ENCODE data around the gene KDSR.
A peak's percentile ranks its signal among the peaks of the same experiment; 100 is the strongest.

The KDSR gene

GRCh38 chr18:63320123-63320974, 46.7 kb downstream of the KDSR start:
- peak; percentile 73 for DNase-seq (ENCODE audit: low read depth)

GRCh38 chr18:63319383-63320122, 47.5 kb downstream of the KDSR start, which contains the start of gene BCL2:
BCL2 (minus strand) TSS chr18:63319769.
- DNase-seq (ENCODE audit: low read depth) = no peak

- no peak for DNase-seq (ENCODE audit: low read depth)
These were observed 48.1 kb downstream of the KDSR start for GRCh38 chr18:63318889-63319382.

- DNase-seq (ENCODE audit: low read depth) = peak; percentile 57
These were observed 48.8 kb downstream of the KDSR start for GRCh38 chr18:63317982-63318888.

- no peak for DNase-seq (ENCODE audit: low read depth)
These were observed 49.5 kb downstream of the KDSR start for GRCh38 chr18:63317556-63317946.

GRCh38 chr18:63316612-63317555, 50.1 kb downstream of the KDSR start:
- no peak for DNase-seq (ENCODE audit: low read depth)

GRCh38 chr18:63315876-63316275, 51.1 kb downstream of the KDSR start:
- DNase-seq (ENCODE audit: low read depth) = no peak

- no peak for DNase-seq (ENCODE audit: low read depth)
These were observed 51.8 kb downstream of the KDSR start for GRCh38 chr18:63315131-63315662.

- DNase-seq (ENCODE audit: low read depth) = no peak
These were observed 52.8 kb downstream of the KDSR start for GRCh38 chr18:63314062-63314790.

GRCh38 chr18:63313396-63313917, 53.5 kb downstream of the KDSR start:
- DNase-seq (ENCODE audit: low read depth) = no peak

- DNase-seq (ENCODE audit: low read depth) = no peak
These were observed 54.1 kb downstream of the KDSR start for GRCh38 chr18:63312737-63313395.

- DNase-seq (ENCODE audit: low read depth) = no peak
These were observed 55.0 kb downstream of the KDSR start for GRCh38 chr18:63312019-63312409.

- no peak for DNase-seq (ENCODE audit: low read depth)
These were observed 55.6 kb downstream of the KDSR start for GRCh38 chr18:63311118-63312018.

- DNase-seq (ENCODE audit: low read depth) = no peak
These were observed 57.6 kb downstream of the KDSR start for GRCh38 chr18:63309422-63309821.

GRCh38 chr18:63307551-63308200, 59.3 kb downstream of the KDSR start:
- no peak for DNase-seq (ENCODE audit: low read depth)

- DNase-seq (ENCODE audit: low read depth) = no peak
These were observed 60.0 kb downstream of the KDSR start for GRCh38 chr18:63306819-63307550.

- DNase-seq (ENCODE audit: low read depth) = no peak
These were observed 60.8 kb downstream of the KDSR start for GRCh38 chr18:63306249-63306648.
